HG03565 (cell line): ENCODE measurements around the gene ANO7.

ENCODE experiments used
- ATAC-seq: cut with Tn5 transposase; IDR thresholded peaks from one replicate; pipeline ENCODE4 v1.9.1; 2021; ENCODE audit warnings: mild to moderate bottlenecking, moderate library complexity; ENCODE audit not compliant: unreplicated experiment

Gene ANO7

DNA sequence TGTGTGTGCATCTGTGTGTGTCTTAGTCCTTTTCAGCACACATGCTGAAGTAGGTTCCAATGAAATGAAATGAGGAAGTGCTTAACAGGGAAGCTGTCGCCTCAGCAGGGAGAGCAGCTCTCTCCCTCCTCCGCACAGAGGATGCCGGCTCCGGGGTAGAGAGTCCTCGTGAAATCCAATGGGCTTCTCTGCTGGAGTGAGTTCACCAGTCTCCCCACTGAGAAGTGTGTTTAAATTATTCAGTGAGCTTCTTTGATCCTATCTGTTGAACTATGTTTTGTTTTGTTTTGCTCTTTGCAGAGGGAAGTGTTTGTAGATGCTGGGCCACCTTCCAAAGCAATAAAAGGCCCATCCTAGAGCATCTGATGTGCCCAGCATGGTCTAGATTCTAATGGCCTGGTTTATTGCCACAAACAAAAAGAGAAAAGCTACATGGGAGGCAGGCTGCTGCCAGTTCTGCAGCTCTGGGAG lies 31.5 kb upstream of the ANO7 start:
- no peak for ATAC-seq

DNA sequence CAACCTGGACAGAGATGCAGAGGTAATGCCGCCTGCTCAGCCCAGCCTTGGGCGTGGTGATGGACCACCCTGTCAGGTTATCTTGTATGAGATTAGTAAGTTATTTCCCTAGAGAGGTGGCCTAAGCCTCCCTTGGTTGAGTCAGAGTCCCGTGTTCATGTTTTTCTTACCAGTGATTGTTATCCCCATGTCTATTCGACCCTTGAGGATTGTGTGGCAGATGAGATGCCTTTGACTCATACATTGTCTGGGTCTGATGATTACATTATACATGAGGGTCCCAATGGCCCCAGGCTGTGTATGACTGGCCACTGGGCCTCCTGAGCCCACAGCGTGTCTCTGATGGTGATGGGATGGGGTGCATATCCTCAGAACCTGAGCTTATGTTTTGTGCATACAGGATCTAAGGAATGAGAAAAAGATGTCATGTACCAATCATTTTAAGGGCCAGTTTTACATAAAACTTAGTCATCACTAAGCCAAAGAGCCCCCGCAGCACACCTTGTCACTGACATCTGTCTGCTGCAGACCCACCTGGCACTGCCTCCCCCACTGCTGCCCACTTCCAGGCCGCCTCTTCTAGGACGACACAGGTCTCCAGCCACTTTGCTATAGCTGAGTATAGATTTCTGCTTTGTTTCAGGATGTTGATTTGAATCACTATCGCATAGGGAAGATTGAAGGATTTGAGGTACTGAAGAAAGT lies 30.5 kb upstream of the ANO7 start:
- no peak for ATAC-seq

DNA sequence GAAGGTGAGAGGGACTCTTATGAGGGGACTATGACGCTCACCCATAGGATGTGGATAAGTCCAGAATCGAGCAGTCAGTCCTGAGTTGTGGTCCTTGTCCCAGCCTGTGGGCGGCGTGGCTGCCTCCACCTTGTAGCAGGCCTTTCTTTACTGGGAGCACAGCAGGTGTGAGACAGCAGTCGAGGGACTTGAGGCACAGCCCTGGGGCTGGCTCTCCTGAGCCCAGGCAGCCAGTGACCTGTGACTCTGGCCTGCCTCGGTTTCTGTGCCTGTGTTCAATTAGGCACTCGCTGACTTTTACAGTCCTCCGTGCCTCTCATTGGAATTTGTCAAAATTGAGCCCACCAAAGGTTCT lies 30.0 kb upstream of the ANO7 start:
- no peak for ATAC-seq

DNA sequence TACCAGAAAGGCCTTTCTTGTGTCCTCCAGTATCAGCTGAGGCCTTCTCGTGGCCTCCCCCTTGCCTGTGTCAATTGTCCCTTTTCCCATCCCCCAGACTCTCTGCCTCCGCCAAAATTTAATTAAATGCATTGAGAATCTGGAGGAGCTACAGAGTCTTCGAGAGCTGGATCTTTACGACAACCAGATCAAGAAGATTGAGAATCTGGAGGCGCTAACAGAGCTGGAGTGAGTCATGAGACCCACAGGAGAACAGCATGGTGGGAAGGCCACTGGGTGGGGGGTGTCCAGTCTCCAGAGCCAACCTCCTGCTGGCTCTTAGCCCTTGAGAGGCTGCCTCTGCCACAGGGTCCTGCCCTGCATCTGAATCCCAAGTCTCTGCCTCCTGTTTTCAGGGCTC lies 29.4 kb upstream of the ANO7 start:
- no peak for ATAC-seq

DNA sequence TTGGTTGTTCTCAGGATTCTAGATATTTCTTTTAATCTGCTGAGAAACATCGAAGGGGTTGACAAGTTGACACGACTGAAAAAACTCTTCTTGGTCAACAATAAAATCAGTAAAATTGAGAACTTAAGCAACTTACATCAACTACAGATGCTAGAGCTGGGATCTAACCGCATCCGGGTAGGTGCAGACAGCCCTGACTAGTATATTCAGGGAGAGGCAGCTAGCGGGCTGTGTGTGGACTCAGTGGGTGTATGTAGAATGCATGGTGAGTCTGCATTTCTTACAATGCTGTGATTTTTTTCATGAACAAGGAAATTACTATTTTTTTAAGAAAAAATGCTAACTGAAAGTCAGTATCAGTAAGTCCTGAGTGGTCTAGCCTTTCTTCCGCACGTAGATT lies 28.2 kb upstream of the ANO7 start:
- ATAC-seq: no peak

DNA sequence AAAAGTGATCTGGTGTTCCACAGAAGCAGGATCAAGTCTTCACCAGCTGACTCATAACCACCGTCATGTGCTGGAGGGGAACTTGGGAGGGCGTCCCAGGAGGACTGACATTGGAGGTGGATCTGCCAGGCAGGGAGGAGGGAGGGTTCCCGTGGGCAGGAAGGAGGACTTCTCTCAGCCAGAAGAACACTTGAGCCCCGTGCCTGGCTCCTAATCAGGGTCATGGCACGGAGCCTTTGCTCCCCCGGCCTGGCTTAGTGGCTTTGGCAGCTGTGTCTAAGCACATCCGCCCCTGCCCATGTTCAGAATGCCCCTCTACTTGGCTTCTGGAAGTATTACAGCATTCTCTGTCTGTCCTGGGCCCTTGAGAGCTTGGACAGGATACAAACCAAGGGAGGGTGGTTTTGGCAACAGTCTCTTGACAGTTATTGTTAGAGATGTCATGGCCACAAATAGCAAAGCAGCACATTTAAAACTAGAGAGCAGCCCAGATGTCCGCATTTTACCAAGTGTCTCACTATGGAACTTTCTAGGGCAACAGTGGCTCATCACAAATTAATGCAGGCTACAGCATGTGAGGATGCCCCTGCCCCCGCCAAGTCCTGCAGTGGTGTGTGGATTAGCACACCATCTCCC lies 26.7 kb upstream of the ANO7 start:
- ATAC-seq: no peak

DNA sequence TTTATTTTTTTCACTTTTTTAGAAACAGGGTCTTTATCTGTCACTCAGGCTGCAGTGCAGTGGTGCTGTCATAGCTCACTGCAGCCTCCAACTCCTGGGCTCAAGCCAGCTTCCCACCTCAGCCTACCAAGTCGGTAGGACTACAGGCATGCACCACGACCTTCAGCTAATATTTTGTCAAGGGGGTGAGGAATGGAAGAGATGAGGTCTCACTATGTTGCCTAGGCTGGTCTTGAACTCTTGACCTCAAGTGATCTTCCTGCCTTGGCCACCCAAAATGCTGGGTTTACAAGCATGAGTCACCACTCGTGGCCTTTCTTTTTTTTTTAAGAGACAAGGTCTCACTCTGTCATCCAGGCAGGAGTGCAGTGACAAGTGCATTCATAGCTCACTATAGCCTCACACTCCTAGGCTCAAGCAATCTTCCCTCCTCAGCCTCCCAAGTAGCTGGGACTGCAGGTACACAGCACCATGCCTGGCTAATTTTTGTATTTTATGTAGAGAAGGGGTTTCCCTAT lies 24.8 kb upstream of the ANO7 start:
- no peak for ATAC-seq

DNA sequence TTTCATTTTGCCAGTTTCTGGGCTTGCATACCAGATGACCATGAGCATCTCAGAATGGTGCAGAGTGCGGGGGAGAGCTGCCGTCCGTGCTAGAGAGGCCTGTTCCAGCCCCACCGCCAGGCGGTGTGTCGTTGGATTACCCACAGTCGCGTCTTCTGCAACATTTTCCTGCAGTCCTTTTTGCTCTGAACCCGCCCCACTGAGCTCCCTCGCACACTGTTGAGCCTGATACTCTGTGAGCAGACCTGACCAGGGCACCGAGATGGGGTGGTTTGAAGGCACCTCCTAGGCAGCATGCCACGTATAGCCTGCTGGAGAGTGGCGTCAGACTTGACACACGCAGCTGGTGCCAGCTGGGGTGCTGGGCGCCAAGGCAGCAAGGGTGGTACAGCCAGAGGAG lies 20.1 kb upstream of the ANO7 start:
- ATAC-seq: no peak

DNA sequence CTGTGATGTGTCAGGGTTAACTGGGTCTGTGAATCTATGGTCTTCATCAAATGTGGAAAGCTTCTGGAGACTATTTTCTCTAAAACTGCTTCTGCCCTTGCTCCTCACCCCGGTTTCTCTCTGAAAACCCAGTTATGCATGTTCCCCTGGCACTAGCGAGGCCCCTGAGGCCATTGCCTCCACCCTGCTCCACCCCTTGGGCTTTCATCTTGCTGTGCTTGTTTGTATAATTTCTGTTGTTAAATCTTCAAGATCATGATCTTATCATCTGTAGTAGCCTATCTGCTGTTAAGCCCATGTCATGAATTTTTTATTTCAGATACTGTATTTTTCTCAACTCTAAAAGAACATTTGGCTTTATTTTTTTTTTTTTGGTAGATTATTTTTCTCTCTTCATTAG lies 14.9 kb upstream of the ANO7 start:
- no peak for ATAC-seq

DNA sequence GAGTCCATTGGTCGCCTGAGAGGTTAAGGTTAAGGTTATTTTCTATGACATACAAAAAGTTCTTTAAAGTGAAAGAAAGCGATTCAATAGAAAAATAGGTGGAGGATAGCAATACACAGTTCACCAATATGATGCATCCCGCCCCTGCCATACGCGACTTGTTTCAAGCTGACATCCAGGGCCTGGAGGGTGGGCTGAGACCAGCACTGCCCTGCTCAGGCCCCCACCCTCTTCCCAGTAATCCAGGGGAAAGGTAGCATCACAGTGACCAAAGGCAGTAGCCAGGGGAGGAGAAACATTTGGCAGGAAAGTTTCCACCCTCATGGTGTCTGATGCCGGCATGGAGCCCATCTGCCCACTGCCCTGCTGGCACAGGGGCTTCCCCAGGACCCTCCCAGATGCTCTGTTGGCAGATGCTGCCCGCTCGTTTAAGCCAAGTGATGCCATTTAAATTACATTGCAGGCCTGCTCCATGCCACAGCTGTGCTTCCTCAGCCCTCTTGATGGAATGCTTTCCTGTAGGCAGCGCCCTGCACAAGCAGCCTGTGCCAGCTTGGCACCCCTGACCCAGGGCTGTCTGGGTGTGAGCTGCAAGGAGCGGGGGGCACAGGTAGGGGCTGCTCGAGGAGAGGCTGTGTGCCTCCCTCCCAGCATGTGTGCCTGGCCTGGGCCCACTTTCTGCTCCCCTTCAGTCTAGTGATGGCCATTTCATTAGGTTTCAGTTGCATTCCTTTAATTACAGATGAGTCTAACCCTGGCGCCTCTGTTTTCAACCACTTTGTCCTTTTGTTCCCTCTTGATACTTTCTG lies 10.7 kb upstream of the ANO7 start:
- ATAC-seq: no peak

DNA sequence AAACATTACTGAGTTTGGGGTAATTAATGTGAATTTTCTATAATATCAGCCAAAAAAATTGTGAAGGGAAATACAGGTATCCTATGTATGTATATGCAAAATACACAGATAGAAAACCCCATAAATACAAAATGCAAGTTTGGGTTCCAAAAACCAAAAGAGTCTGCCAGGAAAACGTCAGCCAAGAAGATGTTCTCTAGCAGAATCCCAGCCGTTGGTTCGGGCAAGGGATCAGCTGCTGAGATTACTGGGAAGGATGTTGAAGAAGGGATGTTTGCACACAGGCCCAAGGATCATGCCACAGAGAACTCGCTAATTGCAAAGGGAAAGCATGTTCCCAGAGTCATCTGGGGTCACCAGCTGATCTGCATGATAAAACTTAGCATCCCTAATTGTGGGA lies 9.5 kb upstream of the ANO7 start:
- no peak for ATAC-seq

DNA sequence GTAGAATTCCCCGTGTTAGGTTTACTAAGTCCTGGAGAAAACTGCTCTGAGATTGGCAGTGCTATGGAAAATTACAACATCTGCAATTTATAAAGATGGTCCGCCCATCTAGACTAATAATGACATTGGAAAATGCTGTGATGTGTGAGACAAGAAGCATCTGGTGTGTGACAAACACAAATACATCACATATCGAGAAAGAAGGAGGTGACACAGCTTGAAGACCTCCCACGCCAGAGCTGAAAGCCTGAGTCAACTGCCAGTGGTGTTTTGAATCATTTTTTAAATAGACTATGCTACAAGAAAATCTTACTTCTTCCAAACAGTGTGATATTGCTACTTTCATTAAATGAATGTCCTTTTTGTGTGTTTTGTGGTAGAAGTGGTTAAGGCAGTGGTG lies 8.6 kb upstream of the ANO7 start:
- no peak for ATAC-seq

DNA sequence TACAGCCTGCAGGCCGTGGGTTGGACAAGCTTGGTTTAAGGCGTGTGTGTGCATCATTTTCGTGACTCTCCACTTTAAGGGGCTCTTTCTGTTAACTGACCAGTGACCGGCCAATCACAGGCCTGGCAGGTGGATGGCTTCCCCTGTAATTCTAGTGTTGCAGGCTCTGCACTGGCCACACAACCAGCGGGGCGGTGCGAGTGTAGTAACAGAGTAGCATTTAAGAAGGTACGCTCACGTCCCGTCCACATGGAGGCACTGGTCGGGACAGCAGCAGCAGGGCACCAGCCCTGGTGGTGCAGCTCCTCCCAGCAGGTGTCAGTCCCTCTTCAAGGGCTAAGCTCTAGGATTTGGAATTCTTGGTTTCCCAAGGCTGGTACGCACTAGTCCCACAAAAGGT lies 8.0 kb upstream of the ANO7 start:
- ATAC-seq: no peak

DNA sequence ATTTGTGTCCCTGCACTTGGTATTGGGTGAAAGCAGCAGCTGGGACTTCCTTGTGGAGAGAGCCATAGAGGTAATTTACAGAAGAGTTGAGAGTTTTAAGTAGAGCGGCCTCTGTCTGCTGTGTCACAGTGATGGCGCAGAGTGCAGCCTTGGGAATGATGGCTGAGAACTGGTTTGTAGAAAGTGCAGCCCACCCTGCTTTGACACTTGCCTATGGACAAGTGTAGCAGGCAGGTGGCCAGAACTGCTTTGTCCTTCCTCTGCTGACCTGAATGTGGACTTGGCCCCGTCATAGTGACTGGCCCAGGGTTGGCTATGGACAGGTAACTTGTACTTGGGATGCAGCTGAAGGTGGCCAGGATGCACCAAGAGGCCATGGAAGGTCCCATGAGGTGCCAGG lies 6.4 kb upstream of the ANO7 start:
- no peak for ATAC-seq

DNA sequence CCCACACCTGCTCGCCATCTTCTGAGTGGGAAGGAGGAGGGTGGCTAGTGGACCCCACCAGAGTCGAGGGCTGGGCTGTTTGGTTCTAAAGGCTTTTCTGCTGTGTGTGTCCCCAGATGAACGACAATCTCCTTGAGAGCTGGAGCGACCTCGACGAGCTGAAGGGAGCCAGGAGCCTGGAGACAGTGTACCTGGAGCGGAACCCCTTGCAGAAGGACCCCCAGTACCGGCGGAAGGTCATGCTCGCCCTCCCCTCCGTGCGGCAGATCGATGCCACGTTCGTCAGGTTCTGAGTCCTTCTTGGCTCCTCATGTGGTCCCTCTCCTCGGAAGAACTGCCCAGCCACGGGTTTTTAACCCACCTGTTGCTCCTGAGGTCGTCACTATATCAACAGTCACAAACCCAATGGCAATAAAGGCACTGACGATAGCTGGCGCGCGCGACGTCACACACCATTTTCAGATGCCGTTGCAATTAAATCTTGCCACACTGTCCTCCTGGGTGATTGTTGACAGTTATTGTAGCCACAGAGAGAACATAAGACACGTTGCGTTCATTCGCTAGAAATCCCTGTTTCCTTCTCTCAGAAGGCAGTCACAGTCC lies 5.8 kb upstream of the ANO7 start:
- ATAC-seq: no peak

DNA sequence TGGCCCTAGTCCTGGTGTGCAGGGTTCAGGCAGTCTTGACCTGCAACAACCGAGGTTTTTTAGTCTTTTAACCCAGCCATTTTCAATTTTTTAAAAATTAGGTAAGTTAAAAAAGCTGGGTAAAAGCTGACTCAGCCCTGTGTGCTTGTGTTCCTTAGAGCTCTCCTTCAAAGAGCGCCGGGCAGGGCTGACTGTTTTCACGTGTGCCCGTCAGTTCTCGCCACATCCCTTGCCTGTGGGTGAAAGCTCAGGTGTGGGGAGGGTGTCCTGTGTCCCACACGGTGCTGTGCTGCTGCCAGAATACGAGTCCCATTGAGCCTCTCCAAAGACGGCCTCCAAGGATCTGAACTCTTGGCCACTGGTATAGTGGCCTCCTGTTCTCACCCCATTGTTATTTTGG lies 5.3 kb upstream of the ANO7 start:
- ATAC-seq: no peak

DNA sequence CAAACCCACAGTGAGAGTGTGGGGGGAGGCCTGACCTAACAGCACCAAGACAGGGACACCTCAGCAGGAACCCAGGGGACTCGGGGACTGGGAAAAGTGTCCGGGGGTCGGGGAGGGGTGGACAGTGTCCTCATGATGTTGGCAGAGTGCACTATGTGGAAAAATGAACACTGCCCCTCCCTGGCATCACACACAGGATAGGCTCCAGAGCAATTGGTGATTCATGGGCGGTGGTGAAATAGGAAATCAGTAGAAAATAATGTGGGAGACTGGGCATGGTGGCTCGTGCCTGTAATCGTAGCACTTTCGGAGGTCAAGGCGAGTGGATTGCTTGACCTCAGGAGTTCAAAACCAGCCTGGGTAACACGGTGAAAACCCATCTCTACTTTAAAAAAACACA lies 3.6 kb upstream of the ANO7 start:
- no peak for ATAC-seq

DNA sequence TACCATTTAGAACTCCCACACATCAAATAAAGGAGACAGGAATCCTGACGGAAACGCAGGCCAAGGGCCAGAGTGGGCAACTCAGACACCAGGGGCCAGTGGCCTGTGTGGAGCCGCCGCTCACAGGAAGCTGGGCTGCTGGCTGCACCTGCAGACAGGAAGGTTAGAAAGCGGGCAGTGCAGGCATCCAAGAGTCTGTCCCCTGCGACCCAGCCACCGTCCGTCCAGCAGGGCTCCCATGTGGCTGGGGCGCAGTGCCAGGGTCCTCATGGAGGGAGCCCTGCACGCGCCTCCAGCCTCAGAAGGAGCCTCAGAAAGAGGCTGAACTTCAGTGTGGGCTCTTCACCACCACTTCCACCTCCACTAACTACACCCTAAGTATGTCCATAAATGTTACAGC lies 2.5 kb upstream of the ANO7 start:
- ATAC-seq: no peak

DNA sequence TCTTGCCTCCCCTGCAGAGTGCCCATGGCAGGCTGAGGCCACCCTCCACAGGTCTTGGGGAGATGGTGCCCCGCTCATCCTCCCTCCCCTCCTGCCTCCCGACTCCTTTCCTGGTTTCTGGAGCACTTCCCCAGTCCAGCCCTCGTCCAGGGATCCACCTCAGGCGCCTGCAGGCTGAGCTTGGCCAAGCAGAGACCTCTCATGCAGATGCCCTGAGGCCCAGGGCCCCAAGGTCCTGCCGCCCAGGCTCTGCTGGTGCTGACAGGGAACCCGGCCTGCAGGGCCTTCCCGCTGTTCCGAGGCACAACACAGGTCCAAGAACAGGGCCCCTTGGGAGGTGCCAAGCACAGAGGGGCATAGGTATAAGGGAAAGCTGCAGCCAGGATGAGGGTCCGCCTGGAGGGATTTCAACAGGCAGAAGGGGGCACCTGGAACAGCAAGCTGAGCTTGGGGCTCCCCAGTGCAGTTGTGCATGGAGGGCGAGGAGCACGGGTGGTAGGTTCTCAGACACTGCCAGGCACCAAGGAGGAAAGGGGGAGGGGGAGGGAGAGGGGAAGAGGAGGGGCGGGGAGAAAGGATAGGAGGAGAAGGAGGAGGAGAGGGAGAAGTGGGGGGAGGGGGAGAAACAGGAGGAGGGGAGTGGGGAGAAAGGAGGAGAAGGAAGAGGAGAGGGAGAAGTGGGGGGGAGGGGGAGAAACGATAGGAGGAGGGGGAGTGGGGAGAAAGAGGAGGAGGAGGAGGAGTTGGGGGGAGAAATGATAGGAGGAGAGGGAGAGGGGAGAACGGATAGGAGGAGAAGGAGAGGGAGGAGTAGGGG lies 1.2 kb upstream of the ANO7 start:
- no peak for ATAC-seq

DNA sequence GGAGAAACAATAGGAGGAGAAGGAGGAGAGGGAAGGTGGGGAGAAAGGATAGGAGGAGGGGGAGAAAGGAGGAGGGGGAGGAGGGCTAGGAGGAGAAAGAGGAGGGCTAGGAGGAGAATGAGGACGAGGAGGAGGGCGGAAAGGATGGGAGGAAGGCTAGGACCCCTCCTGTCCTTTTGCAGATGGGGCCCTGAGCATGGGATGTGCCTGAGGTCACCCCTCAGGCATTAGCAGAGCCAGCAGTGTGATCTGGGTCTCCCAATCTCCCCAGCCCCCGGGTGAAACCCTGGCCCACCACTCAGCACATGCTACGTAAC lies 601 bp upstream of the ANO7 start:
- ATAC-seq: no peak
